ENCODE measurements around the gene CPE. TPM values are rescaled to one million over a fixed set of nuclear protein-coding genes. Genes with fewer than 3 reads are reported as not detected.

The CPE gene
- total and polyA plus RNA-seq, 10 of the 15 experiments (the other 5 are each of a cell fraction or from before 2014, with no cell fraction given): 0.05 to 0.14 TPM; not detected in 8

DNA sequence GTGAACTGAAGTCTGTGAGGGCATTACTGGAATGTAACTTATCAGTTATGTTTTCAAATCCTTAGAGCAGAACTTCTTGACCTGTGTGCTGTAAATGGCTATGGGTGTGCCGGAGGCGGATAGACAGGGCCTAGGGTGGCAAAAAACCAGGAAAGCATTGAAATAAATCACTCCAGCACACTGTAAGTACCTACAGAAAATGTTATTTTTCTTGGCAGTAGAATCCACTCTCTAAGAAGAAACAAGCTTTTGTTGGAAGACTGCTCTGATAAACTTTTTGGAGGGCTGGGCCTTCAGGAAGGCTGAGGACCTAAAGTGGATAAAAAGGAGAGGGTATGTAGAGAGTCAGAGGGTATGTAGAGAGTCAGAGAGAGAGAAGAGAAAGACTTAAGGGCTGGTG, 14.9 kb downstream of the CPE start:
- H3K27ac ChIP-seq (ENCODE audit: control insufficient read depth, insufficient read depth): no peak overlapping the region
- H3K4me1 ChIP-seq (ENCODE audit: control insufficient read depth, insufficient read depth, low read length): no peaks in the 10 kb centered on the region
- ChIA-PET CTCF (interaction anchor here (1.6 kb wide), 1 partner anchor 9 kb away, joined by 4 read pairs; no protein-coding TSS in a partner anchor), POLR2A (no interaction called here), SMC1A (ENCODE audit: uncharacterized antibody, unreplicated experiment) (no interaction called here), RAD21 (ENCODE audit: unreplicated experiment) (interaction anchor here (1.7 kb wide), 1 partner anchor 9 kb away, joined by 4 read pairs; no protein-coding TSS in a partner anchor)
- H2AFZ ChIP-seq (ENCODE audit: control insufficient read depth, low read depth, low read length): no peak overlapping the region
- no peaks in the 10 kb centered on the region for H3K36me3 ChIP-seq (ENCODE audit: control insufficient read depth in 2 of 2, insufficient read depth in 2 of 2, low read length in 1 of 2)
- no peak overlapping the region for H3K4me3 ChIP-seq
- no peaks in the 10 kb centered on the region for H3K9me3 ChIP-seq (replicated peaks; ENCODE audit: control insufficient read depth, insufficient read depth, low read length)
- H3K9ac ChIP-seq (ENCODE audit: control insufficient read depth, insufficient read depth, low read length): no peak overlapping the region
- intact Hi-C loops (cut with micrococcal nuclease; ENCODE audit: unreplicated experiment): no loop called here
- WGBS (ENCODE audit: insufficient coverage, insufficient replicate concordance, low lambda C conversion rate, missing lambda C conversion rate): 41% methylated on average over 2 of the region's 2 CpGs
- no peak overlapping the region for H3K4me2 ChIP-seq (ENCODE audit: control insufficient read depth, insufficient read depth)
- TF ChIP-seq CHD4 (IDR thresholded peaks at IDR 0.05) (no peak), SMC3 (IDR thresholded peaks at IDR 0.05; ENCODE audit: borderline replicate concordance, low read length) (no peak), SMAD5 (IDR thresholded peaks at IDR 0.05; ENCODE audit: low read depth) (no peak), ZSCAN29 (IDR thresholded peaks at IDR 0.05) (no peak), PAX8 (IDR thresholded peaks at IDR 0.05) (no peak), JUNB (IDR thresholded peaks at IDR 0.05) (no peak), RCOR1 (conservative IDR thresholded peaks at IDR 0.05; ENCODE audit: low read depth, low read length) (no peak), BRCA1 (IDR thresholded peaks at IDR 0.05; ENCODE audit: low read depth, low read length) (no peak)
- TF ChIP-seq, protein P1, sequence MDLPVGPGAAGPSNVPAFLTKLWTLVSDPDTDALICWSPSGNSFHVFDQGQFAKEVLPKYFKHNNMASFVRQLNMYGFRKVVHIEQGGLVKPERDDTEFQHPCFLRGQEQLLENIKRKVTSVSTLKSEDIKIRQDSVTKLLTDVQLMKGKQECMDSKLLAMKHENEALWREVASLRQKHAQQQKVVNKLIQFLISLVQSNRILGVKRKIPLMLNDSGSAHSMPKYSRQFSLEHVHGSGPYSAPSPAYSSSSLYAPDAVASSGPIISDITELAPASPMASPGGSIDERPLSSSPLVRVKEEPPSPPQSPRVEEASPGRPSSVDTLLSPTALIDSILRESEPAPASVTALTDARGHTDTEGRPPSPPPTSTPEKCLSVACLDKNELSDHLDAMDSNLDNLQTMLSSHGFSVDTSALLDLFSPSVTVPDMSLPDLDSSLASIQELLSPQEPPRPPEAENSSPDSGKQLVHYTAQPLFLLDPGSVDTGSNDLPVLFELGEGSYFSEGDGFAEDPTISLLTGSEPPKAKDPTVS (IDR thresholded peaks at IDR 0.05; ENCODE audit: low read depth, low read length): no peak
- TF ChIP-seq, protein P2, sequence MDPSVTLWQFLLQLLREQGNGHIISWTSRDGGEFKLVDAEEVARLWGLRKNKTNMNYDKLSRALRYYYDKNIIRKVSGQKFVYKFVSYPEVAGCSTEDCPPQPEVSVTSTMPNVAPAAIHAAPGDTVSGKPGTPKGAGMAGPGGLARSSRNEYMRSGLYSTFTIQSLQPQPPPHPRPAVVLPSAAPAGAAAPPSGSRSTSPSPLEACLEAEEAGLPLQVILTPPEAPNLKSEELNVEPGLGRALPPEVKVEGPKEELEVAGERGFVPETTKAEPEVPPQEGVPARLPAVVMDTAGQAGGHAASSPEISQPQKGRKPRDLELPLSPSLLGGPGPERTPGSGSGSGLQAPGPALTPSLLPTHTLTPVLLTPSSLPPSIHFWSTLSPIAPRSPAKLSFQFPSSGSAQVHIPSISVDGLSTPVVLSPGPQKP (IDR thresholded peaks at IDR 0.05; ENCODE audit: low read depth, low read length): no peak
- TF ChIP-seq, protein P3, sequence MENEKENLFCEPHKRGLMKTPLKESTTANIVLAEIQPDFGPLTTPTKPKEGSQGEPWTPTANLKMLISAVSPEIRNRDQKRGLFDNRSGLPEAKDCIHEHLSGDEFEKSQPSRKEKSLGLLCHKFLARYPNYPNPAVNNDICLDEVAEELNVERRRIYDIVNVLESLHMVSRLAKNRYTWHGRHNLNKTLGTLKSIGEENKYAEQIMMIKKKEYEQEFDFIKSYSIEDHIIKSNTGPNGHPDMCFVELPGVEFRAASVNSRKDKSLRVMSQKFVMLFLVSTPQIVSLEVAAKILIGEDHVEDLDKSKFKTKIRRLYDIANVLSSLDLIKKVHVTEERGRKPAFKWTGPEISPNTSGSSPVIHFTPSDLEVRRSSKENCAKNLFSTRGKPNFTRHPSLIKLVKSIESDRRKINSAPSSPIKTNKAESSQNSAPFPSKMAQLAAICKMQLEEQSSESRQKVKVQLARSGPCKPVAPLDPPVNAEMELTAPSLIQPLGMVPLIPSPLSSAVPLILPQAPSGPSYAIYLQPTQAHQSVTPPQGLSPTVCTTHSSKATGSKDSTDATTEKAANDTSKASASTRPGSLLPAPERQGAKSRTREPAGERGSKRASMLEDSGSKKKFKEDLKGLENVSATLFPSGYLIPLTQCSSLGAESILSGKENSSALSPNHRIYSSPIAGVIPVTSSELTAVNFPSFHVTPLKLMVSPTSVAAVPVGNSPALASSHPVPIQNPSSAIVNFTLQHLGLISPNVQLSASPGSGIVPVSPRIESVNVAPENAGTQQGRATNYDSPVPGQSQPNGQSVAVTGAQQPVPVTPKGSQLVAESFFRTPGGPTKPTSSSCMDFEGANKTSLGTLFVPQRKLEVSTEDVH (IDR thresholded peaks at IDR 0.05; ENCODE audit: low read depth, partially characterized antibody): no peak
- TF ChIP-seq, protein P4, sequence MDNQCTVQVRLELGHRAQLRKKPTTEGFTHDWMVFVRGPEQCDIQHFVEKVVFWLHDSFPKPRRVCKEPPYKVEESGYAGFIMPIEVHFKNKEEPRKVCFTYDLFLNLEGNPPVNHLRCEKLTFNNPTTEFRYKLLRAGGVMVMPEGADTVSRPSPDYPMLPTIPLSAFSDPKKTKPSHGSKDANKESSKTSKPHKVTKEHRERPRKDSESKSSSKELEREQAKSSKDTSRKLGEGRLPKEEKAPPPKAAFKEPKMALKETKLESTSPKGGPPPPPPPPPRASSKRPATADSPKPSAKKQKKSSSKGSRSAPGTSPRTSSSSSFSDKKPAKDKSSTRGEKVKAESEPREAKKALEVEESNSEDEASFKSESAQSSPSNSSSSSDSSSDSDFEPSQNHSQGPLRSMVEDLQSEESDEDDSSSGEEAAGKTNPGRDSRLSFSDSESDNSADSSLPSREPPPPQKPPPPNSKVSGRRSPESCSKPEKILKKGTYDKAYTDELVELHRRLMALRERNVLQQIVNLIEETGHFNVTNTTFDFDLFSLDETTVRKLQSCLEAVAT (IDR thresholded peaks at IDR 0.05): no peak
- TF ChIP-seq, protein P5, sequence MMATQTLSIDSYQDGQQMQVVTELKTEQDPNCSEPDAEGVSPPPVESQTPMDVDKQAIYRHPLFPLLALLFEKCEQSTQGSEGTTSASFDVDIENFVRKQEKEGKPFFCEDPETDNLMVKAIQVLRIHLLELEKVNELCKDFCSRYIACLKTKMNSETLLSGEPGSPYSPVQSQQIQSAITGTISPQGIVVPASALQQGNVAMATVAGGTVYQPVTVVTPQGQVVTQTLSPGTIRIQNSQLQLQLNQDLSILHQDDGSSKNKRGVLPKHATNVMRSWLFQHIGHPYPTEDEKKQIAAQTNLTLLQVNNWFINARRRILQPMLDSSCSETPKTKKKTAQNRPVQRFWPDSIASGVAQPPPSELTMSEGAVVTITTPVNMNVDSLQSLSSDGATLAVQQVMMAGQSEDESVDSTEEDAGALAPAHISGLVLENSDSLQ (IDR thresholded peaks at IDR 0.05): no peak
- H3K79me2 ChIP-seq (ENCODE audit: control insufficient read depth, insufficient read depth, low read length): no peaks in the 10 kb centered on the region
- in situ Hi-C loops (cut with MboI): no loop called here
- FAIRE-seq (no peak), ATAC-seq (no peak), DNase-seq (ENCODE audit: low read depth, low spot score) (no peak)
- no TSS peak for BruUV-seq (replicated peaks)
- H3K27me3 ChIP-seq (replicated peaks in 1 of 2; ENCODE audit: control insufficient read depth in 2 of 2, insufficient read depth in 2 of 2, low read length in 1 of 2): no peaks in the 10 kb centered on the region
- H4K20me1 ChIP-seq (ENCODE audit: control insufficient read depth, insufficient read depth): no peaks in the 10 kb centered on the region

Data from GM12878 (cell line).